GM23338 (cell line): ENCODE data around the gene ZNF292. TPM values are rescaled to one million over a fixed set of nuclear protein-coding genes. Genes with fewer than 3 reads are reported as not detected.

Experiments used
- ATAC-seq: fragments of 200-7000 bp; cut with Tn5 transposase; 3 replicates; pipeline ENCODE4 v1.9.1; 2020
- DNase-seq: peaks from one replicate; pipeline ENCODE4 v3.0.0-alpha.2; 2015; ENCODE audit warnings: low spot score
- H2AFZ ChIP-seq: fragments of 200-600 bp; sonication (generic); 2 replicates; pipeline ENCODE4 v1.8.0; 2016; ENCODE audit warnings: antibody characterized with exemption, mild to moderate bottlenecking, moderate library complexity
- H3F3A ChIP-seq: fragments of 200-600 bp; sonication (generic); replicated peaks from 2 replicates; pipeline ENCODE4 v1.8.0; 2017; ENCODE audit warnings: antibody characterized with exemption, mixed run types, low read depth
- H3K27ac ChIP-seq: fragments of 200-600 bp; sonication (generic); 2 replicates; pipeline ENCODE4 v1.6.1; 2016; ENCODE audit warnings: low read depth
- H3K27me3 ChIP-seq: fragments of 200-600 bp; sonication (generic); 2 replicates; pipeline ENCODE4 v1.8.0; 2016; ENCODE audit warnings: mild to moderate bottlenecking, mixed run types, moderate library complexity; ENCODE audit not compliant: insufficient read depth
- H3K36me3 ChIP-seq: fragments of 200-600 bp; sonication (generic); 2 replicates; pipeline ENCODE4 v1.8.0; 2016; ENCODE audit warnings: mild to moderate bottlenecking; ENCODE audit not compliant: insufficient read depth
- H3K4me1 ChIP-seq: fragments of 200-600 bp; sonication (generic); 2 replicates; pipeline ENCODE4 v1.8.0; 2016; ENCODE audit warnings: mild to moderate bottlenecking, moderate library complexity; ENCODE audit not compliant: insufficient read depth
- H3K4me2 ChIP-seq: fragments of 200-600 bp; sonication (generic); 2 replicates; pipeline ENCODE4 v1.7.1; 2017; ENCODE audit warnings: mixed run types
- H3K4me3 ChIP-seq: fragments of 200-600 bp; sonication (generic); 2 replicates; pipeline ENCODE4 v1.6.1; 2016; ENCODE audit warnings: mixed run types
- H3K79me2 ChIP-seq: fragments of 200-600 bp; sonication (generic); replicated peaks from 2 replicates; pipeline ENCODE4 v1.8.0; 2017; ENCODE audit warnings: mild to moderate bottlenecking; ENCODE audit not compliant: insufficient read depth
- H3K9me2 ChIP-seq: fragments of 200-600 bp; sonication (generic); 2 replicates; pipeline ENCODE4 v1.8.0; 2017; ENCODE audit not compliant: insufficient read depth
- H4K20me1 ChIP-seq: fragments of 200-600 bp; sonication (generic); replicated peaks from 2 replicates; pipeline ENCODE4 v1.8.0; 2017; ENCODE audit warnings: mild to moderate bottlenecking; ENCODE audit not compliant: insufficient read depth
- H3K27ac Mint-ChIP-seq: 2 replicates; pipeline ENCODE4 v1.8.0; 2020; ENCODE audit warnings: inconsistent platforms, mild to moderate bottlenecking, moderate library complexity, mixed read lengths
- H3K27me3 Mint-ChIP-seq: 3 replicates; pipeline ENCODE4 v1.8.0; 2022; ENCODE audit warnings: low read depth, mild to moderate bottlenecking, moderate library complexity, mixed read lengths, inconsistent platforms; ENCODE audit not compliant: insufficient read depth, poor library complexity
- H3K36me3 Mint-ChIP-seq: 3 replicates; pipeline ENCODE4 v1.8.0; 2021; ENCODE audit warnings: low read depth, mild to moderate bottlenecking, inconsistent platforms, moderate library complexity, mixed read lengths
- H3K4me1 Mint-ChIP-seq: 3 replicates; pipeline ENCODE4 v1.8.0; 2020; ENCODE audit warnings: mild to moderate bottlenecking, inconsistent platforms, mixed read lengths
- H3K4me3 Mint-ChIP-seq: 3 replicates; pipeline ENCODE4 v1.8.0; 2021; ENCODE audit warnings: moderate library complexity, mild to moderate bottlenecking, inconsistent platforms, mixed read lengths
- H3K9me3 Mint-ChIP-seq: 3 replicates; pipeline ENCODE4 v1.8.0; 2020; ENCODE audit warnings: moderate library complexity, mild to moderate bottlenecking, inconsistent platforms, mixed read lengths
- CREB1 ChIP-seq: fragments of 250-450 bp; sonication (Bioruptor Pico); IDR thresholded peaks from 2 replicates; pipeline ENCODE4 v1.5.0; 2020; ENCODE audit warnings: low read depth, mild to moderate bottlenecking, moderate library complexity
- CTCF ChIP-seq, 2 experiments: fragments of 200-600 bp in 1 of 2; sonication (generic) in 1 of 2; conservative IDR thresholded peaks; 2 replicates each; pipeline versions ENCODE4 v1.5.1 to v1.6.1; 2016 to 2017; ENCODE audit warnings: antibody characterized with exemption in 2 of 2, low read depth in 2 of 2, mild to moderate bottlenecking in 2 of 2, moderate library complexity in 1 of 2
- ETS1 ChIP-seq: IDR thresholded peaks from 2 replicates; pipeline ENCODE4 v1.6.1; 2016; ENCODE audit warnings: antibody characterized with exemption
- JUNB ChIP-seq: IDR thresholded peaks from one replicate; pipeline ENCODE4 v1.6.1; 2016; ENCODE audit warnings: antibody characterized with exemption; ENCODE audit not compliant: unreplicated experiment
- NANOG ChIP-seq: IDR thresholded peaks from 2 replicates; pipeline ENCODE4 v1.6.1; 2016; ENCODE audit warnings: antibody characterized with exemption, borderline replicate concordance
- STAT1 ChIP-seq: IDR thresholded peaks from one replicate; pipeline ENCODE4 v1.6.1; 2016; ENCODE audit warnings: antibody characterized with exemption; ENCODE audit not compliant: unreplicated experiment
- ZNF331 ChIP-seq: fragments of 250-450 bp; sonication (Bioruptor Pico); IDR thresholded peaks from 2 replicates; pipeline ENCODE4 v1.5.0; 2020; ENCODE audit warnings: low read depth, mild to moderate bottlenecking, moderate library complexity
- ZNF462 ChIP-seq: fragments of 250-450 bp; sonication (Bioruptor Pico); IDR thresholded peaks from 2 replicates; pipeline ENCODE4 v1.5.0; 2020; ENCODE audit warnings: mild to moderate bottlenecking, moderate library complexity
- polyA plus RNA-seq: library from polyadenylated mRNA; unstranded; fragments of >200 nt; fragmentation: Nextera tagmentation; extraction: Ambion mirVana; gene quantifications from 2 replicates; pipeline ENCODE4 v1.2.1, GENCODE V29; 2016
- total RNA-seq: library from RNA; depleted of rRNA; stranded (reverse); fragments of >200 nt; shearing (Covaris generic); gene quantifications from 2 replicates; pipeline ENCODE4 v1.2.3, GENCODE V29; 2014

Gene ZNF292
- total and polyA plus RNA-seq, 2 experiments from 2014 or later = 45.7 to 67.9 TPM

GRCh38 chr6:87182321-87182720, 27.0 kb downstream of the ZNF292 start:
- H3K4me1 ChIP-seq = peaks cover 78% of the 10 kb centered on the region
- H3K9me3 Mint-ChIP-seq = no peaks in the 10 kb centered on the region
- peaks cover 58% of the 10 kb centered on the region for H3K4me1 Mint-ChIP-seq
- H3K27ac Mint-ChIP-seq = no peak overlapping the region
- peak overlapping the region; percentile 88; the same call in 1 of the 2 replicates for H3K27ac ChIP-seq
- H3K36me3 ChIP-seq = no peaks in the 10 kb centered on the region
- DNase-seq (no peak), ATAC-seq (no peak)
- H3K36me3 Mint-ChIP-seq = peaks cover 17% of the 10 kb centered on the region; the same call in 2 of the 3 replicates
- no peaks in the 10 kb centered on the region for H3K27me3 ChIP-seq
- peak overlapping the region; percentile 69 for H3K4me2 ChIP-seq
- H3K4me3 ChIP-seq = peak overlapping the region; percentile 8
- H3K4me3 Mint-ChIP-seq = no peak overlapping the region; the same call in 2 of the 3 replicates
- H3F3A ChIP-seq = no peaks in the 10 kb centered on the region
- peaks cover 11% of the 10 kb centered on the region; the same call in 1 of the 2 replicates for H4K20me1 ChIP-seq
- H3K9me2 ChIP-seq = no peaks in the 10 kb centered on the region
- H3K27me3 Mint-ChIP-seq = peaks cover 7% of the 10 kb centered on the region
- peaks cover 100% of the 10 kb centered on the region for H3K79me2 ChIP-seq
- no peak overlapping the region for H2AFZ ChIP-seq
- no peak for TF ChIP-seq JUNB
- TF ChIP-seq STAT1 = no peak
- TF ChIP-seq NANOG = no peak

DNA sequence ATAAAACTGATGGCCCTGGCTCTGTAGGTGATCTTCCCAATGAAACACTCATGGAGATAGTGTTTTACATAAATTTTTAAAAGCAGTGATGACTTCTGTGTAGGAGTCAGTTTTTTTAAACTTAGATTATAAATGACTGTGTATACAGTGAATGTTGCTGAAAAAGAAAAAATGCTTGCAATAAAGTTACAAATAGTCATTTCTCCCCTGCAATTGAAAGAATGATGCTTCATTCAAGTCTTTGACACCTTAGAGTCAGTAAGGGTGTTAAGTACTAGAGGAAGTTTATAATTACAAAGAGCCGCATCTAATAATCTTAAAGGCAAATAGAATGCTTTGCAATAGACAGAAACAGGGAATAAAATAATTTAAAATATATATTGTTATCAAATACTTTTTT, 27.6 kb downstream of the ZNF292 start:
- Histone ChIP-seq H3K27ac (no peak overlapping the region), H3K79me2 (peaks cover 100% of the 10 kb centered on the region), H3K9me2 (no peaks in the 10 kb centered on the region), H3K4me1 (peaks cover 72% of the 10 kb centered on the region), H3K4me3 (no peak overlapping the region), H4K20me1 (peaks cover 16% of the 10 kb centered on the region), H3F3A (no peaks in the 10 kb centered on the region), H3K36me3 (no peaks in the 10 kb centered on the region), H3K4me2 (peak overlapping the region; percentile 69), H2AFZ (no peak overlapping the region), H3K27me3 (no peaks in the 10 kb centered on the region)
- Mint-ChIP-seq H3K27ac (no peak overlapping the region), H3K9me3 (no peaks in the 10 kb centered on the region), H3K4me1 (peaks cover 53% of the 10 kb centered on the region), H3K36me3 (peaks cover 15% of the 10 kb centered on the region; the same call in 1 of the 3 replicates), H3K27me3 (peaks cover 7% of the 10 kb centered on the region), H3K4me3 (no peak overlapping the region)
- DNase-seq (no peak), ATAC-seq (no peak)
- TF ChIP-seq ZNF331 = no peak
- TF ChIP-seq ETS1 = no peak
- TF ChIP-seq CREB1 (CRISPR knock-in tag) = no peak
- no peak for TF ChIP-seq STAT1
- no peak for TF ChIP-seq ZNF462 (CRISPR knock-in tag)
- TF ChIP-seq CTCF (conservative IDR thresholded peaks at IDR 0.05; ENCODE audit: low read depth in 2 of 2) = no peak
